ENCODE measurements around the gene IP6K2.

Gene IP6K2

DNA sequence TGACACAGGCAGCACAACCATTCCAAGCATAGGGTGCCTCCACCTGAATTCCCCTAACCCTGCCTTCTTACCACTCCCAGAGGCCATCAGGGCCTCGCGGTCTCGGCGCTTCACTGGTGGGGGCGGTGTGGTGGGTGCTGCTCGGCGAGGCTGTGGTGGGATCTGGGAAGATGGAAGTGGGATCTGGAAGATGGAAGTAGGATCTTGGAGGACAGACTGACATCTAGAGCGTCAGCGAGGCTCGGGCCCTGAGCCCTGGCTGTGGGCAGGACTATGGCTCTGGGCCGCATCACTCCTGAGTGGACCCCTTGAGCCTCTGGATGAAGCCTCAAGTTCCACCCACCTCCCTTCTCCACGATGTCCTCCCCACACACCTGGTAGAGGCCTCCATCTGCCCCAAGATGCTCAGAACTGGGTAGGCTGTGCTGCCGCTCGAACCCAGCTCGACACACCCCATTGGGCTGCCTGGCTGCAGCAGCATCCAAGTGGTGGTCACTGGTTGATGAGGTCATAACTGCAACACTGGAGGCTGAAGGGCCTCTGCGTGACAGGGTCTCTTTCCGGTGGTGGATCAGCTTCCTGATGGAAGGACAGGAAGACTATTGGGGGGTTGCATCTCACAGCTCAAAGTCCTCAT is 34.9 kb downstream of the IP6K2 start:
- no peak for TF ChIP-seq FOXP2 (optimal IDR thresholded peaks at IDR 0.05; ENCODE audit: borderline replicate concordance, extremely low read depth, extremely low read length, insufficient read depth)
- TF ChIP-seq POLR2AphosphoS5 (IDR thresholded peaks at IDR 0.05; ENCODE audit: low read depth, low read length) = no peak
- TF ChIP-seq TAF1 (IDR thresholded peaks at IDR 0.05; ENCODE audit: borderline replicate concordance, insufficient read depth, low read length) = no peak
- TF ChIP-seq SIN3A (IDR thresholded peaks at IDR 0.05; ENCODE audit: borderline replicate concordance, insufficient read depth, low read length) = no peak
- TF ChIP-seq, protein P1, sequence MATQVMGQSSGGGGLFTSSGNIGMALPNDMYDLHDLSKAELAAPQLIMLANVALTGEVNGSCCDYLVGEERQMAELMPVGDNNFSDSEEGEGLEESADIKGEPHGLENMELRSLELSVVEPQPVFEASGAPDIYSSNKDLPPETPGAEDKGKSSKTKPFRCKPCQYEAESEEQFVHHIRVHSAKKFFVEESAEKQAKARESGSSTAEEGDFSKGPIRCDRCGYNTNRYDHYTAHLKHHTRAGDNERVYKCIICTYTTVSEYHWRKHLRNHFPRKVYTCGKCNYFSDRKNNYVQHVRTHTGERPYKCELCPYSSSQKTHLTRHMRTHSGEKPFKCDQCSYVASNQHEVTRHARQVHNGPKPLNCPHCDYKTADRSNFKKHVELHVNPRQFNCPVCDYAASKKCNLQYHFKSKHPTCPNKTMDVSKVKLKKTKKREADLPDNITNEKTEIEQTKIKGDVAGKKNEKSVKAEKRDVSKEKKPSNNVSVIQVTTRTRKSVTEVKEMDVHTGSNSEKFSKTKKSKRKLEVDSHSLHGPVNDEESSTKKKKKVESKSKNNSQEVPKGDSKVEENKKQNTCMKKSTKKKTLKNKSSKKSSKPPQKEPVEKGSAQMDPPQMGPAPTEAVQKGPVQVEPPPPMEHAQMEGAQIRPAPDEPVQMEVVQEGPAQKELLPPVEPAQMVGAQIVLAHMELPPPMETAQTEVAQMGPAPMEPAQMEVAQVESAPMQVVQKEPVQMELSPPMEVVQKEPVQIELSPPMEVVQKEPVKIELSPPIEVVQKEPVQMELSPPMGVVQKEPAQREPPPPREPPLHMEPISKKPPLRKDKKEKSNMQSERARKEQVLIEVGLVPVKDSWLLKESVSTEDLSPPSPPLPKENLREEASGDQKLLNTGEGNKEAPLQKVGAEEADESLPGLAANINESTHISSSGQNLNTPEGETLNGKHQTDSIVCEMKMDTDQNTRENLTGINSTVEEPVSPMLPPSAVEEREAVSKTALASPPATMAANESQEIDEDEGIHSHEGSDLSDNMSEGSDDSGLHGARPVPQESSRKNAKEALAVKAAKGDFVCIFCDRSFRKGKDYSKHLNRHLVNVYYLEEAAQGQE (IDR thresholded peaks at IDR 0.05; ENCODE audit: insufficient read depth in 1 of 2, low read depth in 2 of 2, low read length in 2 of 2) = no peak

DNA sequence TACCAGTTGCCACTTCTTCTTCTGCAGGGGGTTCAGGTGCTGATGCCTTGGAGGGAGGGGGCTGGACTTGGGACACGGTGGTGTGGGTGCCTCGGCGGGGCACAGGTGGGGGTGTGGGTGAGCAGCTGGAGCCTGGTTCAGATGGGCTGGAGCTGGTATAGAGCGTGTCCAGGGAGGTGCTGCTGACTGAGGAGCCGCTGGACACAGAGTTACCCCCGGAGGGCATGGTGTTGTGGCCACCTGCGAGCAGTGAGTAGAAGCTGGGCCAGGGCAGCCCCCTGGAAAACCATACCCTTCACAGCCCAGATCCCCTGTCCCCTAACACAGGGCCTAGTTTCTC is 35.5 kb downstream of the IP6K2 start:
- TF ChIP-seq SIN3A (IDR thresholded peaks at IDR 0.05; ENCODE audit: borderline replicate concordance, insufficient read depth, low read length) (no peak), TAF1 (IDR thresholded peaks at IDR 0.05; ENCODE audit: borderline replicate concordance, insufficient read depth, low read length) (no peak), POLR2AphosphoS5 (IDR thresholded peaks at IDR 0.05; ENCODE audit: low read depth, low read length) (no peak), FOXP2 (optimal IDR thresholded peaks at IDR 0.05; ENCODE audit: borderline replicate concordance, extremely low read depth, extremely low read length, insufficient read depth) (no peak)
- TF ChIP-seq, protein P1 (IDR thresholded peaks at IDR 0.05; ENCODE audit: insufficient read depth in 1 of 2, low read depth in 2 of 2, low read length in 2 of 2) = no peak

DNA sequence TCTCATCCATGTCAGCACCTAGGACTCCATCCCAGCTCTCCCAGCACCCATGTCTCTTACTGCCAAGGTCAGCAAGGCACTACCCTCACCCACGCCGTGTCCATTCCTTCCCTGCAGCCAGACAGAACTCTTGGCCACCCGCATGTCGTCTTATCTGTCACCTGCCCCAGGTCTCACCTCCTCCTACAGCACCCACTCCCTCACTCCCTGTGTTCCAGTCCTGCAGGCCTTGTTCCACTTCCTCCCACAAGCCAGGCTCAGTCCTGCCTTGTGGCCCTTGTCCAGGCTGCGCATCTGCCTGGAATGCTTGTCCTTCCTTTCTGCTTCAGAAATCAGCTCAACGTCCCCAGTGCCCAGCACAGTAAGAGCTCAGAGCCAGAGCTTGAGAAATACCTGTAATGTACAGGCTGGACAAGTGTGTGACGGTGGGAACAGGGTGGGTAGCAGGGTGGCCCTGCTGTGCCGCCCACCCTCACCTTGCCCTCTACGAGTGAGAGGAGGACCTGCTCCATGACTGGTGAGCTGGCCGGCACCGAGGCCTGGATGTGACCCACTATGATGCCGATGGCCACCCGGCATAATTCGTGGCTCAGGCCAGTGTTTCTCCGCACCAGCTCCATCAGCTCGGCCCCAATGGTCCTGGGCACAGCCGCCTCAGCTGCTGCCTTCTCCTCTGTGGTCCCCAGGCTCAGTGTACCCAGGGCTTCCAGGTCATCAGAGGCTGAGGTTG is 36.0 kb downstream of the IP6K2 start:
- no peak for TF ChIP-seq POLR2AphosphoS5 (IDR thresholded peaks at IDR 0.05; ENCODE audit: low read depth, low read length)
- TF ChIP-seq, protein P1 (IDR thresholded peaks at IDR 0.05; ENCODE audit: insufficient read depth in 1 of 2, low read depth in 2 of 2, low read length in 2 of 2) = no peak

DNA sequence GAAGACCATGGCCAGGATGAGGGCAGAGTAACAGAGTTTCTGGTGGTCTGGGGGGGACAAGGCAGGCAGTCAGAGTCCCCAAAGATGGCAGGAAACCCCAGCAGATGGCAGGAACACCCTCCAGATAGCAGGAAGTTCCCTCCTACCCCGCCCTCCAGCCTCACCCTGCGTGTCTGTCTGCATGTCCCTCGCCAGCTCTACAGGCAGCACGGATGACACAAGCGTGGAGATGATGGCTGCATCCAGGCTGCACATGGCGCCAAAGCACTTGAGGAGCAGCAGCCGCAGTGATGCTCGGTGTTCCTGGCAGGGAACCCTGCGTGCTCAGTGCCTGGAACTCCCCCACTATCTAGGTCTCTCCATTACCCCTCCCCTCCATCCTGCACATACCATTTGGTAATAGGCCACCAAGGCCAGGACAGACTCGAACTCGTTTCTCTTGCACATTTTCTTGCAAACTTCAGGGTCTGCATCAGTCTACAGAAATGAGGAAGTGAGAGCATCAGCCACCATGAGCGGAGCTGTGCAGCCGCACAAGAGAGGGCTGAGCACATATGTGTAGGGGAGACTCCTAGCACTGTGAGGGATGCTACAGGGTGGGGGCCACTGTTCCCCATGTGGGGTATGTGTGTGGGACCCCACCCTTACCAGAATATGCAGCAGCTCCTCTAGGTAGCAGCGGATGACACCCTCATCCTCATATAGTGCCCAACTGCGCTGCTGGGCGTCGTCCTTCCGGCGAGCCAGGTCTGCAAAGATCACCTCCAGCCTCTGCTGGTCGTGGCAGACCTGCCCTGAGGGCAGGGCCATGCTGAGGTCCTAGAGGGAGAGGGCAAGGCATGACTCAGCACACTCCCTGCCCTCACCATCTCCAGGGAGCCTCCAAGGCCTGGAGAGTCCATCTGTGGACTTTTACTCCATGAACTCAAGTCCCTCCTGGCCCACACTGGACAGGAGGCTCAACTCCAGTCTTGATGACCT is 37.3 kb downstream of the IP6K2 start:
- TF ChIP-seq TAF1 (IDR thresholded peaks at IDR 0.05; ENCODE audit: borderline replicate concordance, insufficient read depth, low read length) = no peak
- TF ChIP-seq, protein P1 (IDR thresholded peaks at IDR 0.05; ENCODE audit: insufficient read depth in 1 of 2, low read depth in 2 of 2, low read length in 2 of 2) = no peak
- TF ChIP-seq POLR2AphosphoS5 (IDR thresholded peaks at IDR 0.05; ENCODE audit: low read depth, low read length) = no peak
- TF ChIP-seq SIN3A (IDR thresholded peaks at IDR 0.05; ENCODE audit: borderline replicate concordance, insufficient read depth, low read length) = no peak
- no peak for TF ChIP-seq FOXP2 (optimal IDR thresholded peaks at IDR 0.05; ENCODE audit: borderline replicate concordance, extremely low read depth, extremely low read length, insufficient read depth)

All from PFSK-1 (cell line).